ENCODE results near the gene ADIPOR2.
"Not testable (repeated sequence)": the region's sequence is repeated elsewhere in the genome, so short reads cannot be mapped to it uniquely, and the experiment has no call there.

GRCh38 chr12:1709968-1710367 is 19.1 kb downstream of the ADIPOR2 start:
- not testable (repeated sequence) for TF ChIP-seq CTCF (IDR thresholded peaks at IDR 0.05; ENCODE audit: borderline replicate concordance, extremely low read depth, low read length, poor library complexity, severe bottlenecking); EZH2 (IDR thresholded peaks at IDR 0.05; ENCODE audit: borderline replicate concordance, low read depth, low read length, severe bottlenecking)

Measured in DND-41 (cell line).